ENCODE data around the gene GLP1R.

The GLP1R gene

GRCh38 chr6:39059496-39060310 lies 11.1 kb downstream of the GLP1R start:
- no peaks in the 10 kb centered on the region for H3K27me3 ChIP-seq (ENCODE audit: control insufficient read depth, insufficient read depth, low read length)
- H3K27ac ChIP-seq (ENCODE audit: low read depth, low read length): no peak overlapping the region
- no peaks in the 10 kb centered on the region for H3K36me3 ChIP-seq (ENCODE audit: control insufficient read depth, insufficient read depth, low read length)
- H3K4me1 ChIP-seq (ENCODE audit: control insufficient read depth, insufficient read depth, low read length): no peaks in the 10 kb centered on the region
- H3K4me3 ChIP-seq (ENCODE audit: low read length): no peak overlapping the region
- no peak overlapping the region for H3K9ac ChIP-seq (ENCODE audit: low read length)

- no peaks in the 10 kb centered on the region for H3K36me3 ChIP-seq (ENCODE audit: control insufficient read depth, insufficient read depth, low read length)
- H3K27me3 ChIP-seq (ENCODE audit: control insufficient read depth, insufficient read depth, low read length): no peaks in the 10 kb centered on the region
- H3K4me3 ChIP-seq (ENCODE audit: low read length): no peak overlapping the region
- H3K4me1 ChIP-seq (ENCODE audit: control insufficient read depth, insufficient read depth, low read length): no peaks in the 10 kb centered on the region
- H3K27ac ChIP-seq (ENCODE audit: low read depth, low read length): no peak overlapping the region
- no peak overlapping the region for H3K9ac ChIP-seq (ENCODE audit: low read length)
Observed at GRCh38 chr6:39060467-39061160, 12.0 kb downstream of the GLP1R start.

- Histone ChIP-seq H3K9ac (ENCODE audit: low read length) (no peak overlapping the region), H3K4me1 (ENCODE audit: control insufficient read depth, insufficient read depth, low read length) (no peaks in the 10 kb centered on the region), H3K27me3 (ENCODE audit: control insufficient read depth, insufficient read depth, low read length) (no peaks in the 10 kb centered on the region), H3K27ac (ENCODE audit: low read depth, low read length) (no peak overlapping the region), H3K4me3 (ENCODE audit: low read length) (no peak overlapping the region), H3K36me3 (ENCODE audit: control insufficient read depth, insufficient read depth, low read length) (no peaks in the 10 kb centered on the region)
Observed at GRCh38 chr6:39061182-39061581, 12.6 kb downstream of the GLP1R start.

GRCh38 chr6:39061588-39061987 lies 13.0 kb downstream of the GLP1R start:
- H3K36me3 ChIP-seq (ENCODE audit: control insufficient read depth, insufficient read depth, low read length): no peaks in the 10 kb centered on the region
- no peaks in the 10 kb centered on the region for H3K4me1 ChIP-seq (ENCODE audit: control insufficient read depth, insufficient read depth, low read length)
- no peaks in the 10 kb centered on the region for H3K27me3 ChIP-seq (ENCODE audit: control insufficient read depth, insufficient read depth, low read length)
- no peak overlapping the region for H3K9ac ChIP-seq (ENCODE audit: low read length)
- no peak overlapping the region for H3K4me3 ChIP-seq (ENCODE audit: low read length)
- no peak overlapping the region for H3K27ac ChIP-seq (ENCODE audit: low read depth, low read length)

GRCh38 chr6:39062014-39062740 lies 13.6 kb downstream of the GLP1R start:
- H3K4me3 ChIP-seq (ENCODE audit: low read length): no peak overlapping the region
- no peak overlapping the region for H3K9ac ChIP-seq (ENCODE audit: low read length)
- H3K4me1 ChIP-seq (ENCODE audit: control insufficient read depth, insufficient read depth, low read length): no peaks in the 10 kb centered on the region
- no peaks in the 10 kb centered on the region for H3K36me3 ChIP-seq (ENCODE audit: control insufficient read depth, insufficient read depth, low read length)
- no peak overlapping the region for H3K27ac ChIP-seq (ENCODE audit: low read depth, low read length)
- H3K27me3 ChIP-seq (ENCODE audit: control insufficient read depth, insufficient read depth, low read length): no peaks in the 10 kb centered on the region

- Histone ChIP-seq H3K4me3 (ENCODE audit: low read length) (no peak overlapping the region), H3K36me3 (ENCODE audit: control insufficient read depth, insufficient read depth, low read length) (no peaks in the 10 kb centered on the region)
Observed at GRCh38 chr6:39063526-39063925, 14.9 kb downstream of the GLP1R start.

GRCh38 chr6:39065561-39065960 lies 17.0 kb downstream of the GLP1R start:
- no peak overlapping the region for H3K9ac ChIP-seq (ENCODE audit: low read length)
- no peaks in the 10 kb centered on the region for H3K27me3 ChIP-seq (ENCODE audit: control insufficient read depth, insufficient read depth, low read length)
- no peaks in the 10 kb centered on the region for H3K36me3 ChIP-seq (ENCODE audit: control insufficient read depth, insufficient read depth, low read length)
- no peak overlapping the region for H3K27ac ChIP-seq (ENCODE audit: low read depth, low read length)
- H3K4me3 ChIP-seq (ENCODE audit: low read length): no peak overlapping the region
- H3K4me1 ChIP-seq (ENCODE audit: control insufficient read depth, insufficient read depth, low read length): no peaks in the 10 kb centered on the region

More at GRCh38 chr6:39063526-39063925, 14.9 kb downstream of the GLP1R start:
- no peaks in the 10 kb centered on the region for H3K4me1 ChIP-seq (ENCODE audit: control insufficient read depth, insufficient read depth, low read length)
- no peaks in the 10 kb centered on the region for H3K27me3 ChIP-seq (ENCODE audit: control insufficient read depth, insufficient read depth, low read length)
- H3K9ac ChIP-seq (ENCODE audit: low read length): no peak overlapping the region
- no peak overlapping the region for H3K27ac ChIP-seq (ENCODE audit: low read depth, low read length)

- Histone ChIP-seq H3K9ac (ENCODE audit: low read length) (no peak overlapping the region), H3K36me3 (ENCODE audit: control insufficient read depth, insufficient read depth, low read length) (no peaks in the 10 kb centered on the region), H3K27ac (ENCODE audit: low read depth, low read length) (no peak overlapping the region), H3K4me3 (ENCODE audit: low read length) (no peak overlapping the region), H3K27me3 (ENCODE audit: control insufficient read depth, insufficient read depth, low read length) (no peaks in the 10 kb centered on the region), H3K4me1 (ENCODE audit: control insufficient read depth, insufficient read depth, low read length) (no peaks in the 10 kb centered on the region)
Observed at GRCh38 chr6:39068391-39068790, 19.8 kb downstream of the GLP1R start.

- no peaks in the 10 kb centered on the region for H3K27me3 ChIP-seq (ENCODE audit: control insufficient read depth, insufficient read depth, low read length)
- H3K4me3 ChIP-seq (ENCODE audit: low read length): no peak overlapping the region
- H3K36me3 ChIP-seq (ENCODE audit: control insufficient read depth, insufficient read depth, low read length): no peaks in the 10 kb centered on the region
- no peaks in the 10 kb centered on the region for H3K4me1 ChIP-seq (ENCODE audit: control insufficient read depth, insufficient read depth, low read length)
- no peak overlapping the region for H3K27ac ChIP-seq (ENCODE audit: low read depth, low read length)
- no peak overlapping the region for H3K9ac ChIP-seq (ENCODE audit: low read length)
Observed at GRCh38 chr6:39072830-39073229, 24.2 kb downstream of the GLP1R start.

- no peak overlapping the region for H3K27ac ChIP-seq (ENCODE audit: low read depth, low read length)
- no peak overlapping the region for H3K9ac ChIP-seq (ENCODE audit: low read length)
- H3K27me3 ChIP-seq (ENCODE audit: control insufficient read depth, insufficient read depth, low read length): no peaks in the 10 kb centered on the region
- H3K4me1 ChIP-seq (ENCODE audit: control insufficient read depth, insufficient read depth, low read length): no peaks in the 10 kb centered on the region
- H3K4me3 ChIP-seq (ENCODE audit: low read length): no peak overlapping the region
- no peaks in the 10 kb centered on the region for H3K36me3 ChIP-seq (ENCODE audit: control insufficient read depth, insufficient read depth, low read length)
Observed at GRCh38 chr6:39073471-39074355, 25.1 kb downstream of the GLP1R start.

- Histone ChIP-seq H3K27ac (ENCODE audit: low read depth, low read length) (no peak overlapping the region), H3K4me3 (ENCODE audit: low read length) (no peak overlapping the region), H3K27me3 (ENCODE audit: control insufficient read depth, insufficient read depth, low read length) (no peaks in the 10 kb centered on the region), H3K9ac (ENCODE audit: low read length) (no peak overlapping the region), H3K4me1 (ENCODE audit: control insufficient read depth, insufficient read depth, low read length) (no peaks in the 10 kb centered on the region), H3K36me3 (ENCODE audit: control insufficient read depth, insufficient read depth, low read length) (no peaks in the 10 kb centered on the region)
Observed at GRCh38 chr6:39074486-39074885, 25.9 kb downstream of the GLP1R start.
